ENCODE data around the gene MED22.
"Not testable (repeated sequence)": the region's sequence is repeated elsewhere in the genome, so short reads cannot be mapped to it uniquely, and the experiment has no call there.

The MED22 gene

GRCh38 chr9:133347985-133348717, at the start of gene MED22, which contains the start of gene RPL7A:
MED22 (minus strand) TSS chr9:133348131; CDS start chr9:133346662, 1,469 bp downstream.
RPL7A (plus strand) TSS chr9:133348218; CDS start chr9:133348244, 26 bp downstream.
- peak; percentile 91 for DNase-seq (ENCODE audit: low read depth in 2 of 2)

DNA sequence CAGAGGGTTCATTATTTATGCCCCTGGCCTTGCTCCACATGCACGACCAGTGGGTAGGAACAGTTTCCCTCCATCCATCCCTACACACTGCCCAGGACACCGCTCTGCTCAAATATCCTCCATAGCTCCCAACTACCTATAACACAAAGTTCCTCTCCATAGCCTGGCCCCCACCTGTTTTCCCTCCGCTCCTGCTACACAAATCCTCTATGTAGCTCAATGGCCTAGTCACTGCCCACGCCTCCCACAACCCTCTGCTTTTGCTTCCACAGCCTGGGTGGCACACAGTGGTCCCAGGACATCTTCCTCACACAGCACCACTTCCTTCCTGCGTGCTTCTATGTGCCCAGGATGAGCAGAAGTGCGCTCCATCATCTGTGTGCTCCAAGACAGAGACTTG, 49.4 kb upstream of the MED22 start:
- DNase-seq (ENCODE audit: low read depth in 2 of 2), result no peak

DNA sequence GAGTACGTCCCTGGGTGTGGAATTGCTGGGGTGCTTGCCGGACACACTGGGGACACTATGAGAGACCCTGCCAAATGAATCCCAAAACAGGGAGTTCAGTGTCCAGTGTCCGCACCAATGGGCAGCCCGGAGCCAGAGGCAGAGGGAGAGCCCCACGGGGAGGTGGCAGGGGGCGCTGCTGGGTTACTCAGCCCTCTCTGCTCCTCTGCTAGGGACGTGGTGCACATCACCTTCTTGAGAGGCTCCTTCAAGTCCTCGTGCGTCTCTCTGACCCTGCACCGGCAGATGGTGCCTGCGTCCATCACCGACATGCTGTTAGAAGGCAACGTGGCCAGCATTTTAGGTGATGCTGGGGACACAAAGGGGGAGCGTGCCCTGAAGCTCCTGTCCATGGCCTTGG, 49.0 kb upstream of the MED22 start:
- no peak for DNase-seq (ENCODE audit: low read depth in 2 of 2)

GRCh38 chr9:133394687-133395271, 46.8 kb upstream of the MED22 start:
- no peak for DNase-seq (ENCODE audit: low read depth in 2 of 2)

- no peak for DNase-seq (ENCODE audit: low read depth in 2 of 2)
These were observed 45.5 kb upstream of the MED22 start for GRCh38 chr9:133393399-133393798.

DNA sequence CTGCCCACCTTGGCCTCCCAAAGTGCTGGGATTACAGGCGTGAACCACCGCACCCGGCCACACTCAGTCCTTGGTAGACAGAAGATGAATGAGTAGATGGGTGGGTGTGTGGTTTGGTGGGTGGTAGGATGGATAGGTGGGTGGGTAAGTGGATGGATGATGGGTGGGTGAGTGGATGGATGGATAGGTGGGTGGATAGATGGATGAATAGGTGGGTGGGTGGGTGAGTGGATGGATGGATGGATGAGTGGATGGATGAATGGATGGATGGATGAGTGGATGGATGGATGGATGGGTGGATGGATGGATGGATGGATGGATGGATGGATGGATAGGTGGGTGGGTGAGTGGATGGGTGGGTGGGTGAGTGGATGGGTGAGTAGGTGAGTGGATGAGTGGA, 44.4 kb upstream of the MED22 start:
- DNase-seq (ENCODE audit: low read depth in 2 of 2), result not testable (repeated sequence)

GRCh38 chr9:133391449-133391848, 43.5 kb upstream of the MED22 start:
- DNase-seq (ENCODE audit: low read depth in 2 of 2), result not testable (repeated sequence)

GRCh38 chr9:133390713-133391112, 42.8 kb upstream of the MED22 start:
- DNase-seq (ENCODE audit: low read depth in 2 of 2), result no peak

DNA sequence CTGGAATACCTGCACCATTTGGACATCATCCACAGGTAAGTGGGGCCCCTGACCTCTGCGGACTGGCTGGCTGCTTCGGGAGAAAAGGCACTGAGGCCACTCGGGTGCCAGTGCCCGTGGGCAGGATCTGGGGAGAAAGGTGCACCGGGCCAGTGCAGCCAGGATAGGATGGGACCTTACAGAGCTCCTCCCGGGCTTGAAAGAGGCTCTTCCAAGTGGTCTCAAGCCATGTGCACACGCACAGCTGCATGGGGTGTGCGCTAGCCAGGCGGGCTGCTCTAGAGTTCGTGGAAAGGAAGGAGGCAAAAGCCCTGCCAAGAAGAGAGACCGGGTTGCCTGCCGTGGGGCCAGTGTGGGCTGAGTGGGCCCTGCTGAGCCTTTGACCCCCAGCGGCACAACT, 41.6 kb upstream of the MED22 start:
- DNase-seq (ENCODE audit: low read depth in 2 of 2), result no peak

- no peak for DNase-seq (ENCODE audit: low read depth in 2 of 2)
These were observed 41.2 kb upstream of the MED22 start for GRCh38 chr9:133389025-133389557.

DNA sequence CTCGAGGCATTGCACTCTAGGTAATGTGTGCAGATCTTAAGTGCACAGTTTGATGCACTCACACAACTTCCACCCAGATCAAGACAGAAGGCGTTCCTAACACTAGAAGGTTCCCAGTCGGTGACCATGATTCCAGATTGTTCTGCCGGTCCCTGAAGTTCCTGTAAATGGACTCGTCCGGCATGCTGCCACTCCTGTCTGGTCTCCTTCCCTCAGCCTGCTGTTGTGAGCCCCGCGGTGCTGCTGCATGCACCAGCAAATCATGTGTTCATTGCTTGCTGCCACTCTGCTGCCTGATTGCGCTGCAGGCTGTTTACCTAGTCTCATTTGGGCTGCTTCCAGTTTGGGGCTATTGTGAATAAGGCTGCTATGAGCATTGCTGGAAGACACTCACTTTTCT, 39.7 kb upstream of the MED22 start:
- DNase-seq (ENCODE audit: low read depth in 2 of 2), result no peak

DNA sequence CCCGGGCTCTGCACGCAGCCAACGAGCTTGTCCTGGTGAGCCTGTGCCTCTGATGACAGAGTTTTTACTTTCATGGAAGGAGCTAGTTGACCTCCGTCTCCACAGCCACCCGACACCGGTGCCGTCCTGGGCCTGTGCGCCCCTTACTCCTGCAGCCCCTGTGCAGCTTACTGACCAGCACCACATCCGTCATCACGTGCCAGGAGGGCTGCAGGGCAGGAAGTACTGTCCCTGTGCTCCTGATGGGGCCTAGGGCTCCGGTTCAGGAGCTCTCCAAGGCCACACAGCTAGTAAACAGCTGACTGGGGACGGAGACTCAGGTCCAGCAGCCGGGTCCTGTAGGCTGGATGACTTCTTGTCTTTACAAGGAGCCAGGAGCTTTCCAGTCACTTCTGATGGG, 38.4 kb upstream of the MED22 start:
- DNase-seq (ENCODE audit: low read depth in 2 of 2), result no peak

GRCh38 chr9:133385452-133385851, 37.5 kb upstream of the MED22 start:
- no peak for DNase-seq (ENCODE audit: low read depth in 2 of 2)

GRCh38 chr9:133384736-133385321, 36.9 kb upstream of the MED22 start:
- DNase-seq (ENCODE audit: low read depth in 2 of 2), result no peak

GRCh38 chr9:133383438-133383837, 35.5 kb upstream of the MED22 start:
- DNase-seq (ENCODE audit: low read depth in 2 of 2), result no peak

- no peak for DNase-seq (ENCODE audit: low read depth in 2 of 2)
These were observed 34.7 kb upstream of the MED22 start for GRCh38 chr9:133382507-133383141.

DNA sequence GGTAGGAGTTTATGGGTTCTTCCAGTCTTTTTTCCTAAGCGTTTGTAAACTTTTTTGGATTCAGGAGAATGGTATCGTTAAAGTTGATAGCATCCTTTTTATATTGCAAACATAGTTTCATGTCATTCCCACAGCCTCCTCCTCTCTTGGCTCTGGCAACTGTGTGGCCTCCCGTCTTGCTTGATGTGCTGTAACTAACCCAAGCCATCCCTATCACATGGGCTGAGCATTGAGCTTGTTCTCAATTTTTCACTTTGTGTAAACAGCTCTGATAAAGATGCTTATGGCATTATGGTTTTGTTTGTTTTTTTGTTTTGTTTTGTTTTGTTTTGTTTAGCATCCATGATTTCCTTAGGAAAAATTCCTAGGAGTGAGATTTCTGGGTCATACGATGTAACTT, 32.8 kb upstream of the MED22 start:
- DNase-seq (ENCODE audit: low read depth in 2 of 2), result no peak

DNA sequence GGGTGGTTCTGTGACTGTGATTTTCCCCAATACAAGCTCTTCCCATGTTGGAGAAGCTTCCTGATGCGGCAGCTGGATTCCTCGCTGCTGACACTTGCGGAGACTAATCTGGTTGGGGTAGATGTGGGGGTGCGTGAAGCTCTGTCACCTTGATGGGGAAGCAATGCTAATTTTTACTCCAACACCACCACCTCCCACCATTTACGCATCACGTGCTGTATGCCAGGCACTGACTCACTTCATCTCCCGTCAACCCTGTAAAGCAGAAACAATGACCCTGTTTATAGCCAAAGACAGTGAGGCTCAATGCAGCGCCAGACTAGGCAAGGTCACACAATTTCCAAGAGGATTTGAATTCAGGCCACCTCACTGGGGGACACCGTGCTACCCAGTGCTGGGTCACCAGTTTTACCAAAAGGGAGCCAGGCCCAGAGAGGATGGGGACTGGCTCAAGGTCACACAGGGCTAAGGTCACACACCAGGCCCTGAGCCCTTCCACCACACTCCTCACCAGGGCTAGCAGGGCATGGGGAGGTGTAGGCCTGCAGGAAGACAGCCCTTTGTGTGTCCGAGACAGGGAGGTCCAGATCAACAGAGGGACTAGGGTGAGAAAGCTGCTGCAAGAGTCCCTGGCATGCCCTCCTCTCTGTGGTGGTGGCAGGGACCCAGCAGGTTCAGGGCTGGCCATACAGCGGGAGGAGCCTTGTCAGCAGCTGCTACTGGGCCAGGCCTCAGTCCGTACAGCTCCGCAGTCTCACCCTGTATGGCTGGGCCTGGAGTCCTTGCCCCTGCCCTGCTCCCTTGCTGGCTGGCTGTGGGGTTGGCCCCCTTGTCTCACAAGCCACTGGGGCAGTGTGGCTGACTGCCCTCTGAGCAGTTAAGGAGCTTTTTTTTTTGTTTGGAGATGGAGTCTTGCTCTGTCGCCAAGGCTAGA, 31.5 kb upstream of the MED22 start:
- no peak for DNase-seq (ENCODE audit: low read depth in 2 of 2)

DNA sequence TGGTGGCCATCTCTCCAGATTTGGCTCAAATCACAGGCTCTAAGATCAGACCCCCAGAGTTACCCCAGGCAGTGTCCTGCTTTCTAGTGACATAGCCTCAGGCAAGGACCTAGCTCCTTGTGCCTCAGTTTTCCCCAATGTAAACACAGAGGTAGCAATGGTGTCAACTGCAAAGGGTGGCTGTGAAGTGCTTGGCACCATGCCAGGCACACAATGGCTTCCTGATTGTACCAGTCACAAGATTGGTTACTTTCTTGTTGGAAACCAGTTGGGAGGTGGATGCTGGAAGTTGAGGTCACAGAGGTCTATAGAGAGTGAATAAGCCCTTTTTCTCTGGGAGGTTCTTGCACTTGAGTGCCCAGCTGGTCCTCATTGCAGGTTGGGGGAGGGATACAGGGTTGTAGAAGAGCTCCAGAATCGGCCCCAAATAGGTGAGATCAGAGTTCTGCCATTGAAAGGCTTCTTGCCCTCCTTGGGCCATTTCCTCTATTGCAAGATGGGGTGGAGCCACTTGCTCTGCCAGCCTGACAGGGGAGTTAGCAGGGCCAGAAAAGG, 30.6 kb upstream of the MED22 start:
- DNase-seq (ENCODE audit: low read depth in 2 of 2), result no peak

DNA sequence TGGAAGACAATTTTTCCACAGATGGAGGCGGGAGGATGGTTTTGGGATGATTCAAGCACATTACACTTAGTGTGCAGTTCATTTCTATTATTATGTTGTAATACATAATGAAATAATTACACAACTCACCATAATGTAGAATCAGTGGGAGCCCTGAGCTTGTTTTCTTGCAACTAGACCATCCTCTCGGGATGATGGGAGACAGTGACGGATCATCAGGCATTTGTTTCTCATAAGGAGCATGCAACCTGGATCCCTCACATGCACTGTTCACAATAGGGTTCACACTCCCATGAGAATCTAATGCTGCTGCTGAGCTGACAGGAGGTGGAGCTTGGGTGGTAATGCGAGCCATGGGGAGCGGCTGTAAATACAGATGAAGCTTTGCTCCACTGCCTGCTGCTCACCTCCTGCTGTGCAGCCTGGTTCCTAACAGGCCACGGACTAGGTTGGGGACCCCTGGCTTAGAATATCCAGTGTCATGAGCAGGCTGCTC, 29.8 kb upstream of the MED22 start:
- no peak for DNase-seq (ENCODE audit: low read depth in 2 of 2)

GRCh38 chr9:133377280-133377679, 29.3 kb upstream of the MED22 start:
- DNase-seq (ENCODE audit: low read depth in 2 of 2), result not testable (repeated sequence)

Measured in stimulated activated CD4-positive, alpha-beta T cell treated with anti-CD3 and anti-CD28 coated beads, Interleukin-15, amount 100 ng/mL, for 48 hours (primary cell).